Memory B cell (primary cell): Measurements from ENCODE around the gene FAM237B.

Experiments
- ATAC-seq: fragments of 150-1000 bp; cut with Tn5 transposase; 2 replicates; pipeline ENCODE4 v1.10.0; 2021; ENCODE audit warnings: low read depth, mild to moderate bottlenecking, moderate library complexity
- DNase-seq, 2 donors: peaks; one replicate each; pipeline ENCODE4 v3.0.0; 2022; ENCODE audit warnings: low spot score in 2 of 2
- H3K27ac Mint-ChIP-seq: one replicate; pipeline ENCODE4 v1.8.0; 2022; ENCODE audit warnings: mild to moderate bottlenecking, moderate library complexity, mixed read lengths
- H3K27me3 Mint-ChIP-seq: one replicate; pipeline ENCODE4 v1.8.0; 2022; ENCODE audit warnings: mixed read lengths
- H3K36me3 Mint-ChIP-seq: one replicate; pipeline ENCODE4 v1.8.0; 2022; ENCODE audit warnings: mild to moderate bottlenecking, mixed read lengths
- H3K4me1 Mint-ChIP-seq: one replicate; pipeline ENCODE4 v1.8.0; 2022; ENCODE audit warnings: mixed read lengths
- H3K4me3 Mint-ChIP-seq: one replicate; pipeline ENCODE4 v1.8.0; 2022; ENCODE audit warnings: mild to moderate bottlenecking, moderate library complexity, mixed read lengths
- H3K9me3 Mint-ChIP-seq: one replicate; pipeline ENCODE4 v1.8.0; 2022; ENCODE audit warnings: mixed read lengths

Gene FAM237B

DNA sequence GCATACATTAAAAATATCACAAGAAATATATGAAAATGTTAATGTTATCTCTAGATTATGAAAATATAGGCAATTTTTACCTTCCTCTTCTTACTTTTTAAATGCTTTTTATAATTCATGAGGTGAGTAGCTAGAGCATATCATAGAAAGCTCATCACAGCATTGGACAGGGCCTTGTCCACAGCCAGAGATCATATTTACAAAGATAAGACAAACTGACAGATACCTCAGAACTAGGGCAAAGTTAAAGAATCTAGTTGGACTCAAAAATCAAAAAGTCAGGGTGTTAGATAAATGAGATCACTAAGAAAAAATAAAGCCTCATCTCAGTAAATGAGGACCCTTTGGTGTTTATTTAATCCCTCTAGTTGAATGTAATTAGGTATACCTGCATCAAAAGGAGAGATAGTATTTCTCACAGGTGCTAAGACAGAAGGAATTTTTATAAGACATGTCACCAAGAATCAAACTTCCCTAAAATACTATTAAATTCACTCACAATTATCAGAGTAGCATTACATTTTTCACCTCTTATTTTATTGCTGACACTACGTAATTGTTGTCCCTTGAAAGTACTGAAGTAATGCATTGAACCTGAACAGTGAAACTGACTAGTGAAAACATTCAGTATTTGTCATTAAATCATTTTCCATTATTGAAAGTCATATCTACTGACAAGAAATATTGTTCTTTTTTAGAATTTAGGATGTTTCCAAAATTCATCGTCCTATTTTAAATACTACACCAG is 50.5 kb downstream of the FAM237B start:
- Mint-ChIP-seq H3K4me1 (no peaks in the 10 kb centered on the region), H3K27me3 (no peaks in the 10 kb centered on the region), H3K9me3 (no peaks in the 10 kb centered on the region), H3K27ac (no peak overlapping the region), H3K4me3 (no peak overlapping the region), H3K36me3 (no peaks in the 10 kb centered on the region)
- DNase-seq, result no peak
- ATAC-seq, result no peak

DNA sequence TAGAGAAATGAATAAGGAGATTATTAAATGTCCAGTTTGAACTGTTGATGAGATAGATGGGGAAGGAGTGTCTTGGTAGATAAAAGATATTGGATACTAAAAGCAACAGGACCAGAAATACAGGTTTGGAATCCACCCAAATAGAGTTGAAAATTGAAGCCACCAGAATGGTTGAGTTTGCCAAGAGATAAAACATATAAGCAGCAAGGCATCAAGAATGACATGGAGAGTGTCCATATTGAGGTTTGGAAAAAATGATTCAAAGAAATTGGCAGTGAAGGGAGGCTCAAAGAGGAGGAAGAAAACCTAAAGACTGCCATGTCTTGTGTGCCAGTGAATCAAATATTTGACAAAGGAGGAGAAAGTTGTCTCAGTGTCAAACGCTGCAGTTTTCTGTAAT is 51.9 kb downstream of the FAM237B start:
- DNase-seq, result no peak
- no peaks in the 10 kb centered on the region for H3K9me3 Mint-ChIP-seq
- no peak overlapping the region for H3K4me3 Mint-ChIP-seq
- H3K27me3 Mint-ChIP-seq, result no peaks in the 10 kb centered on the region
- no peaks in the 10 kb centered on the region for H3K36me3 Mint-ChIP-seq
- no peak overlapping the region for H3K27ac Mint-ChIP-seq
- no peaks in the 10 kb centered on the region for H3K4me1 Mint-ChIP-seq
- no peak for ATAC-seq

DNA sequence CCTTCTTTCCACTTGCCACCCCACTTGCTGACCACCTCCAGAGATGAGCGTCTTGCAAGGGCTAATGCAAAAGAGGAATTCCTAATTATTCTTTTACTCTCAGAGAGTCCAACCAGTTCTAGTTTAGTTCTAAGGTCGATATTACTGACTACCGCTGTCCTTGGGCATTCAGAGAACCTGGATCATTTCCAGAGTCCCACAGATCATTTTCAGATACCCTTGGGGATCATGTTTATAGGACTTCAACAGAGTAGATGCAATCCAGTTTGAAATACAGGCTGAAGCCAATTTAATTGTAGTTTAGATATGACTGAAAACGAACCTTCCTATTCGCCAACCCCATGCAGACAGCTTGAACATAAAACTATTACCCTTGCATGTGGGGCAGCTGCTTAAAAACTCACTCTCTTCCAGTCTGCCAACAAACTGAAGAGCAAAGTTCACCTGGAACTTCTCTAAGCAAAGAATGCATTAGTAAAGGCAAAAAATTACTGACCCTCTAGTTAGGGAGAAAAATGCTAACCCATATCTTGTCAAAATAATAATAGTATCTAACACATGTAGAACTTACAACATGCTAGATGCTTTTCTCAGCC is 53.7 kb downstream of the FAM237B start:
- Mint-ChIP-seq H3K4me1 (no peaks in the 10 kb centered on the region), H3K36me3 (no peaks in the 10 kb centered on the region), H3K9me3 (no peaks in the 10 kb centered on the region), H3K4me3 (no peak overlapping the region), H3K27me3 (no peaks in the 10 kb centered on the region), H3K27ac (no peak overlapping the region)
- no peak for DNase-seq
- no peak for ATAC-seq

DNA sequence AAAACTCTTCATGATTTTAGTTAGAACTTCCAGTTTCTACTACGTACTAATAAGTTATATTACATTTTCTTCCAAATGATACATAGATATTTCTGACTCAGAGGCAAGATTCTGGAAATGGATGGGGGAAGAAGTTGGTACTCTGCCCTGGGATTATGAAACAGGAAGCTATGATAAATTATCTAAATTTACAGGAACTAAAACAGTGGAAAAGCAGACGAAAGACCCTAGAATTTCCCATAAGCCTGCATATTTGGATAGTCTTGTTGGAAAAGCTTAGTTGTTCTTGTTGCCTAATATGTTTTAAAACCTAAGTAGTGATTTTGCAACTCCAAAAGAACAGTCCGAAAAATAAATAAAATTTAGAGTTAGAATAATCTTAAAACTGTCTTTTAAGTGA is 54.3 kb downstream of the FAM237B start:
- Mint-ChIP-seq H3K4me3 (no peak overlapping the region), H3K4me1 (no peaks in the 10 kb centered on the region), H3K27ac (no peak overlapping the region), H3K36me3 (no peaks in the 10 kb centered on the region), H3K9me3 (no peaks in the 10 kb centered on the region), H3K27me3 (no peaks in the 10 kb centered on the region)
- DNase-seq, result no peak
- no peak for ATAC-seq
